ENCODE data around the gene CEMIP. TPM values are rescaled to one million over a fixed set of nuclear protein-coding genes. Genes with fewer than 3 reads are reported as not detected.

The CEMIP gene
- total and polyA plus RNA-seq, 2 of the 13 experiments (the other 11 are each of a cell fraction or from before 2014, with no cell fraction given), result 4.3 to 28.5 TPM

GRCh38 chr15:80834402-80834801, 55.2 kb downstream of the CEMIP start (continued):
- no peak for TF ChIP-seq MXD4 (CRISPR knock-in tag; IDR thresholded peaks at IDR 0.05)

GRCh38 chr15:80834906-80835305, 55.7 kb downstream of the CEMIP start:
- ATAC-seq, result no peak
- no peak overlapping the region for H3K9ac ChIP-seq (ENCODE audit: insufficient read depth, low read depth, low read length)
- no peak for TF ChIP-seq GABPB1 (CRISPR knock-in tag; IDR thresholded peaks at IDR 0.05)
- TF ChIP-seq ZNF609 (CRISPR knock-in tag; IDR thresholded peaks at IDR 0.05; ENCODE audit: borderline replicate concordance), result no peak
- TF ChIP-seq SATB2 (CRISPR knock-in tag; IDR thresholded peaks at IDR 0.05), result no peak
- TF ChIP-seq JUNB (CRISPR knock-in tag; IDR thresholded peaks at IDR 0.05; ENCODE audit: borderline replicate concordance), result no peak
- no peak for TF ChIP-seq HHEX (CRISPR knock-in tag; IDR thresholded peaks at IDR 0.05)
- no peak for TF ChIP-seq ZNF326 (CRISPR knock-in tag; IDR thresholded peaks at IDR 0.05; ENCODE audit: borderline replicate concordance)
- TF ChIP-seq ZNF792 (CRISPR knock-in tag; IDR thresholded peaks at IDR 0.05), result no peak
- TF ChIP-seq NCOA1 (CRISPR knock-in tag; IDR thresholded peaks at IDR 0.05), result no peak
- no peak for TF ChIP-seq SETDB1 (CRISPR knock-in tag; IDR thresholded peaks at IDR 0.05; ENCODE audit: borderline replicate concordance)
- no peak for TF ChIP-seq PPARG (CRISPR knock-in tag; conservative IDR thresholded peaks at IDR 0.05)
- no peak for TF ChIP-seq LCORL (IDR thresholded peaks at IDR 0.05)
- no peak for TF ChIP-seq LCORL (CRISPR knock-in tag; IDR thresholded peaks at IDR 0.05)
- TF ChIP-seq BATF2 (CRISPR knock-in tag; IDR thresholded peaks at IDR 0.05), result no peak
- TF ChIP-seq BHLHE40 (IDR thresholded peaks at IDR 0.05; ENCODE audit: low read length), result no peak
- no peak for TF ChIP-seq PRDM10 (CRISPR knock-in tag; IDR thresholded peaks at IDR 0.05; ENCODE audit: low read depth)
- TF ChIP-seq ZNF24 (IDR thresholded peaks at IDR 0.05), result no peak

More at GRCh38 chr15:80834906-80835305, 55.7 kb downstream of the CEMIP start:
- intact Hi-C loops (cut with micrococcal nuclease; ENCODE audit: unreplicated experiment), result no loop called here
- Histone ChIP-seq H3K4me2 (ENCODE audit: low read depth, low read length) (no peak overlapping the region), H3K4me3 (replicated peaks in 1 of 3; ENCODE audit: insufficient read depth in 1 of 3, low read depth in 2 of 3, low read length in 3 of 3) (no peak overlapping the region), H2AFZ (ENCODE audit: low read length) (no peak overlapping the region), H3K36me3 (replicated peaks in 1 of 2; ENCODE audit: control insufficient read depth in 1 of 2, insufficient read depth in 2 of 2, low read length in 2 of 2) (peaks cover 3 to 11% of the 10 kb centered on the region in 2 experiments; a peak in 2 of 5 replicates), H4K20me1 (ENCODE audit: insufficient read depth, low read length) (no peaks in the 10 kb centered on the region), H3K4me1 (ENCODE audit: insufficient read depth, low read length) (peaks cover 88% of the 10 kb centered on the region), H3K27ac (ENCODE audit: extremely low read length, insufficient read depth, low read length) (peak overlapping the region; percentile 20), H3K27me3 (ENCODE audit: control insufficient read depth in 1 of 2, insufficient read depth in 2 of 2, low read length in 2 of 2) (no peaks in the 10 kb centered on the region), H3K9me3 (ENCODE audit: low read length) (no peaks in the 10 kb centered on the region), H3K79me2 (ENCODE audit: insufficient read depth, low read length) (no peaks in the 10 kb centered on the region)
- WGBS (ENCODE audit: low lambda C conversion rate), result 90% methylated on average over 1 of the region's 1 CpG
- ChIA-PET CTCF (ENCODE audit: low intra/inter-chr PET ratio, low total read pairs) (interaction anchor here (1.2 to 1.9 kb wide), 2 partner anchors 22 to 135 kb away, joined by 3 to 12 read pairs; no protein-coding TSS in a partner anchor), POLR2A (interaction anchor here (0.7 to 2.3 kb wide), 2 partner anchors 23 to 30 kb away, joined by 3 to 8 read pairs; no protein-coding TSS in a partner anchor)
- FAIRE-seq, result no peak
- BruUV-seq (replicated peaks), result no TSS peak
- in situ Hi-C loops (cut with HindIII; ENCODE audit: extremely low pct_ligation_motif_present, low pct_unique_long_range_greater_than_20kb), result no loop called here
- no peak for DNase-seq (ENCODE audit: low spot score)
